Measurements from ENCODE around the gene BRWD1. TPM values are rescaled to one million over a fixed set of nuclear protein-coding genes. Genes with fewer than 3 reads are reported as not detected.

The BRWD1 gene
- total RNA-seq, 4 donors from 2014 or later, result 65.3 to 99.4 (median 87.7) TPM

- H3K36me3 ChIP-seq, result no peaks in the 10 kb centered on the region
- TF ChIP-seq POLR2A (IDR thresholded peaks at IDR 0.05) (no peak), CTCF (IDR thresholded peaks at IDR 0.05) (no peak)
- 81 to 87% methylated on average over 3 of the region's 3 CpGs for WGBS, 2 donors
- H3K4me1 ChIP-seq, result peaks cover 0 to 2% (median under 1%) of the 10 kb centered on the region in 4 donors
- no peaks in the 10 kb centered on the region for H3K9me3 ChIP-seq
- H3K27ac ChIP-seq, result no peak overlapping the region
- DNase-seq (ENCODE audit: low spot score in 2 of 2), result no peak
- H3K27me3 ChIP-seq, result no peaks in the 10 kb centered on the region
- no peak overlapping the region for H3K4me3 ChIP-seq
Observed at GRCh38 chr21:39319814-39320332, 6.4 kb upstream of the BRWD1 start.

- TF ChIP-seq POLR2A (IDR thresholded peaks at IDR 0.05), result no peak
- TF ChIP-seq EP300 (IDR thresholded peaks at IDR 0.05), result no peak
- no peak for TF ChIP-seq CTCF (IDR thresholded peaks at IDR 0.05)
- H3K9me3 ChIP-seq, result no peaks in the 10 kb centered on the region
- H3K27me3 ChIP-seq, result no peaks in the 10 kb centered on the region
- WGBS, 2 donors, result 68 to 77% methylated on average over 6 of the region's 6 CpGs
- peak in 1 of 2 donors; percentile 25 for DNase-seq (ENCODE audit: low spot score in 2 of 2)
- H3K36me3 ChIP-seq, result no peaks in the 10 kb centered on the region
- no peak overlapping the region for H3K4me3 ChIP-seq
- H3K4me1 ChIP-seq, result peaks cover 0 to 8% (median 3%) of the 10 kb centered on the region in 4 donors
- H3K27ac ChIP-seq, result no peak overlapping the region
Observed at GRCh38 chr21:39319251-39319756, 5.9 kb upstream of the BRWD1 start.

GRCh38 chr21:39318091-39318959 lies 4.9 kb upstream of the BRWD1 start:
- no peaks in the 10 kb centered on the region for H3K36me3 ChIP-seq
- peaks cover 0 to 9% (median 3%) of the 10 kb centered on the region in 4 donors for H3K4me1 ChIP-seq
- H3K9me3 ChIP-seq, result no peaks in the 10 kb centered on the region
- no peak for DNase-seq (ENCODE audit: low spot score in 2 of 2)
- TF ChIP-seq CTCF (IDR thresholded peaks at IDR 0.05) (no peak), EP300 (IDR thresholded peaks at IDR 0.05) (no peak), POLR2A (IDR thresholded peaks at IDR 0.05) (no peak)
- WGBS, 2 donors, result 77 to 79% methylated on average over 8 of the region's 8 CpGs
- H3K27me3 ChIP-seq, result no peaks in the 10 kb centered on the region
- no peak overlapping the region for H3K4me3 ChIP-seq
- H3K27ac ChIP-seq, result no peak overlapping the region

- Histone ChIP-seq H3K27ac (no peak overlapping the region), H3K36me3 (no peaks in the 10 kb centered on the region), H3K27me3 (no peaks in the 10 kb centered on the region), H3K4me1 (peaks cover 0 to 9% (median 3%) of the 10 kb centered on the region in 4 donors), H3K9me3 (no peaks in the 10 kb centered on the region), H3K4me3 (no peak overlapping the region)
- no peak for TF ChIP-seq POLR2A (IDR thresholded peaks at IDR 0.05)
- peak in 1 of 2 donors; percentile 32 for TF ChIP-seq EP300 (IDR thresholded peaks at IDR 0.05)
- no peak for DNase-seq (ENCODE audit: low spot score in 2 of 2)
- 61 to 66% methylated on average over 11 of the region's 11 CpGs for WGBS, 2 donors
Observed at GRCh38 chr21:39317134-39318090, 4.0 kb upstream of the BRWD1 start.

GRCh38 chr21:39316729-39317128 lies 3.3 kb upstream of the BRWD1 start:
- Histone ChIP-seq H3K27me3 (no peaks in the 10 kb centered on the region), H3K36me3 (no peaks in the 10 kb centered on the region), H3K4me3 (no peak overlapping the region), H3K27ac (no peak overlapping the region), H3K9me3 (no peaks in the 10 kb centered on the region), H3K4me1 (peaks cover 0 to 14% (median 7%) of the 10 kb centered on the region in 4 donors)
- TF ChIP-seq EP300 (IDR thresholded peaks at IDR 0.05) (no peak), POLR2A (IDR thresholded peaks at IDR 0.05) (no peak), CTCF (IDR thresholded peaks at IDR 0.05) (no peak)
- WGBS, 2 donors, result 91% methylated on average over 6 of the region's 6 CpGs
- no peak for DNase-seq (ENCODE audit: low spot score in 2 of 2)
